ENCODE measurements around the gene ACOX2. TPM values are rescaled to one million over a fixed set of nuclear protein-coding genes. Genes with fewer than 3 reads are reported as not detected.

ACOX2 gene
- total RNA-seq, 2 donors from 2014 or later: 20.8 to 22.2 TPM

DNA sequence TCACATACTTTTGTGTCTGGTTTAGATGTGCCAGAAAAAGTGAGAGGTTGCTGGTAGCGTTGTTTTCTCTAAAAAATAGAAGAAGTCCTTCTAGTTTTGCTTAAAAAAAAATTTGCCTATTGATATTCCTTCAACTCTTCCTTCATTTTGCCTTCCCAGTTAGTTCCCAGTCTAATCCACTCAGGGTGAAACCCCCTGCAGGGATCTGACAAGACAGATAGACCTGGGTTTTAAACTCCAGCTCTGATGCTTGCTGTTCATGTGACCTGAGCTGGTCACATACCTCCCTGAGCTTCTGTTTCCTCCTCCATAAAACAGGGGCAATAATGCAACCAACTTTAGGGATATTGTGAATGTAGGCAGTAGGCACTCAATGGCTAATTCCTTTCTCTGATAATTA lies 63.7 kb downstream of the ACOX2 start:
- ATAC-seq (ENCODE audit: insufficient number of reproducible peaks, low FRiP score, low read depth) (no peak), DNase-seq (ENCODE audit: low spot score) (no peak)
- no peak overlapping the region for H3K4me3 ChIP-seq
- peaks cover 0 to 3% of the 10 kb centered on the region in 2 donors for H3K4me1 ChIP-seq (ENCODE audit: control insufficient read depth in 1 of 2, low read depth in 2 of 2)
- no peak for TF ChIP-seq CTCF (IDR thresholded peaks at IDR 0.05)
- no peaks in the 10 kb centered on the region for H3K9me3 ChIP-seq
- H3K36me3 ChIP-seq: no peaks in the 10 kb centered on the region
- H3K27me3 ChIP-seq (replicated peaks; ENCODE audit: insufficient read depth): no peaks in the 10 kb centered on the region
- no peak overlapping the region for H3K27ac ChIP-seq

DNA sequence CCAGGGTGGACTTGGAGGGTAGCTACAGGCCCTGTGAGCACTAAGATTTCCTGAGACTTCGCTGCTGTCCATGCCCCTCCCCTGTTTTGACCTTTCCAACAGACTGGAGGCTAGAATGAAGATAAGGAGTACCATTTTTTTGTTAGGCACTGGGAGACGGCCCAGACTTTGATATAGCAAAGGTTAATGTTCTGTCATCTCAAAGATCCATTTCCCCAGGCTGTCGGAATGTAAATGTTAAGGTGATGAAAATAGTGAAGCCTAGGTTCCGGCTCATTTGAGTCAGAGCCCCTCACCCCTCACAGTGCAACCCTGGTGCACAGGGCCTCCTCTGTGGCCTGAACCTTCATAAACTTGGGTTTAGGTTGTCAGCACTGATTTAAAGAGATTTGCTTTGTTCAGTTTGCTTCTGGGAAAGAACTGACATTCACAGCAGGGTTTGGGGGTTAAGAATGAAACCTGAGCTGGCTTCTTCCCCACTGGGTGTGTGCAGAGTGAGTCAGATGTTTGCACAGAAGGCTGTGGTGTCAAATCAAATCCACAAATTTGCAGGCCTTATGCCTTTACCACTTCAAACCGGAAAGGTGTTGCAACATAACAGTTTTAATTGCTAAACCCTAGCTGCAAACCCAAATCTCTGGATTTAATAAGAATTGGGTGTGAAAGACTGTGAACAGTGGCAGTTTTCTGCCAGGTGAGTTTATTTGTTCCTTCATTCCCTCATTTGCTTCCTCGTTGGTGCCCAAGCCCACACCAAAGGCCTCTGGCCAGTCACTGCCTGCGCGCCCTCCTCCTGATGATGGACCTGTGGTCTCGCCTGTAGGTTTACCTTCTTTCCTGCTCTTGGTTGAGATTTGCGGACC lies 65.7 kb downstream of the ACOX2 start:
- H3K27me3 ChIP-seq (replicated peaks; ENCODE audit: insufficient read depth): no peaks in the 10 kb centered on the region
- H3K27ac ChIP-seq: no peak overlapping the region
- H3K4me1 ChIP-seq (ENCODE audit: control insufficient read depth in 1 of 2, low read depth in 2 of 2): peaks cover 0 to 3% of the 10 kb centered on the region in 2 donors
- no peak overlapping the region for H3K4me3 ChIP-seq
- DNase-seq (ENCODE audit: low spot score) (no peak), ATAC-seq (ENCODE audit: insufficient number of reproducible peaks, low FRiP score, low read depth) (no peak)
- H3K9me3 ChIP-seq: no peaks in the 10 kb centered on the region
- H3K36me3 ChIP-seq: no peaks in the 10 kb centered on the region
- no peak for TF ChIP-seq CTCF (IDR thresholded peaks at IDR 0.05)

- peaks cover 0 to 3% of the 10 kb centered on the region in 2 donors for H3K4me1 ChIP-seq (ENCODE audit: control insufficient read depth in 1 of 2, low read depth in 2 of 2)
- TF ChIP-seq CTCF (IDR thresholded peaks at IDR 0.05): no peak
- no peaks in the 10 kb centered on the region for H3K9me3 ChIP-seq
- no peaks in the 10 kb centered on the region for H3K27me3 ChIP-seq (replicated peaks; ENCODE audit: insufficient read depth)
- ATAC-seq (ENCODE audit: insufficient number of reproducible peaks, low FRiP score, low read depth) (no peak), DNase-seq (ENCODE audit: low spot score) (no peak)
- H3K36me3 ChIP-seq: no peaks in the 10 kb centered on the region
- no peak overlapping the region for H3K4me3 ChIP-seq
- H3K27ac ChIP-seq: no peak overlapping the region
These were observed 66.5 kb downstream of the ACOX2 start for GRCh38 chr3:58470363-58471024.

DNA sequence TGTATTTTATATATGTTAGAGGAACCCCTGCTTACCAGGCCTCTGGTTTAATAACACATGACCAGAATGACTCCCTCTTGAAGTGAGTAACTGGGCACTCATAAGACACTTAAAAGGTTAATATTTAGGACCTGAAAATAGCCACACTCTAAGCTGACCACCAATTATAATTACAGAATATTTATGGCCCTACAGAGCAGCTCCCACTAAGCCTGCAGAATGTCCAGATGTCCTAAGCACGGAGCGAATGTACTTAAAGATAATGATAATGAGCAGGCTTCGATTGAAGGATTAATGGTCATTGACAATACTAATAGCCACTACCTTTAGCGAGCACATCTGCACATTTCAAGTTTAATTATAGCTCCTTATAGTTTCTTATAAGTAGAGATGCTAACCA lies 67.9 kb downstream of the ACOX2 start:
- Histone ChIP-seq H3K4me3 (no peak overlapping the region), H3K27me3 (replicated peaks; ENCODE audit: insufficient read depth) (no peaks in the 10 kb centered on the region), H3K9me3 (no peaks in the 10 kb centered on the region), H3K27ac (no peak overlapping the region), H3K36me3 (no peaks in the 10 kb centered on the region), H3K4me1 (ENCODE audit: control insufficient read depth in 1 of 2, low read depth in 2 of 2) (peaks cover 0 to 3% of the 10 kb centered on the region in 2 donors)
- no peak for ATAC-seq (ENCODE audit: insufficient number of reproducible peaks, low FRiP score, low read depth)
- no peak for DNase-seq (ENCODE audit: low spot score)
- no peak for TF ChIP-seq CTCF (IDR thresholded peaks at IDR 0.05)

GRCh38 chr3:58466899-58467563 lies 70.0 kb downstream of the ACOX2 start:
- ATAC-seq (ENCODE audit: insufficient number of reproducible peaks, low FRiP score, low read depth) (no peak), DNase-seq (ENCODE audit: low spot score) (no peak)
- no peaks in the 10 kb centered on the region for H3K9me3 ChIP-seq
- no peaks in the 10 kb centered on the region for H3K36me3 ChIP-seq
- H3K4me1 ChIP-seq (ENCODE audit: control insufficient read depth in 1 of 2, low read depth in 2 of 2): peaks cover 0 to 13% of the 10 kb centered on the region in 2 donors
- no peak overlapping the region for H3K27ac ChIP-seq
- no peak overlapping the region for H3K4me3 ChIP-seq
- H3K27me3 ChIP-seq (replicated peaks; ENCODE audit: insufficient read depth): no peaks in the 10 kb centered on the region
- no peak for TF ChIP-seq CTCF (IDR thresholded peaks at IDR 0.05)
